PC-9 (cell line): ENCODE data around the gene ASB1. TPM values are rescaled to one million over a fixed set of nuclear protein-coding genes. Genes with fewer than 3 reads are reported as not detected.

ENCODE experiments used
- BruUV-seq: library from RNA; stranded (reverse); fragments of 400-500 nt; replicated peaks from 2 replicates; lab custom pipeline; 2021; lab: Mats Ljungman, UMichigan
- CTCF ChIA-PET: fragments of 300-600 bp; sonication (Branson Sonifier 250); formaldehyde crosslinking; loops from one replicate; lab custom pipeline; 2022; ENCODE audit warnings: antibody characterized with exemption; lab: Charles Lee
- POLR2A ChIA-PET: fragments of 300-600 bp; sonication (Branson Sonifier 250); formaldehyde crosslinking; loops from one replicate; lab custom pipeline; 2022; ENCODE audit warnings: antibody characterized with exemption; ENCODE audit not compliant: unreplicated experiment; lab: Charles Lee
- DNase-seq, 2 experiments: peaks; one replicate each; pipeline versions ENCODE4 v3.0.0 to v3.0.0-alpha.2; 2015 to 2022; ENCODE audit warnings: mixed read lengths in 1 of 2
- H2AFZ ChIP-seq: fragments of 200-600 bp; sonication (generic); 2 replicates; pipeline ENCODE4 v1.8.1; 2017; ENCODE audit warnings: antibody characterized with exemption
- H3F3A ChIP-seq: fragments of 200-600 bp; sonication (generic); 2 replicates; pipeline ENCODE4 v1.8.1; 2017; ENCODE audit warnings: antibody characterized with exemption, mild to moderate bottlenecking, low read depth; ENCODE audit not compliant: insufficient read depth
- H3K27ac ChIP-seq: fragments of 200-600 bp; sonication (generic); 2 replicates; pipeline ENCODE4 v1.6.1; 2016; ENCODE audit warnings: mixed run types
- H3K27me3 ChIP-seq: fragments of 200-600 bp; sonication (generic); 2 replicates; pipeline ENCODE4 v1.6.1; 2016; ENCODE audit warnings: low read depth, mixed run types; ENCODE audit not compliant: insufficient read depth
- H3K36me3 ChIP-seq: fragments of 200-600 bp; sonication (generic); 2 replicates; pipeline ENCODE4 v1.6.1; 2016; ENCODE audit warnings: low read depth, mixed run types
- H3K4me1 ChIP-seq: fragments of 200-600 bp; sonication (generic); replicated peaks from 2 replicates; pipeline ENCODE4 v1.6.1; 2016; ENCODE audit warnings: mixed run types; ENCODE audit not compliant: insufficient read depth
- H3K4me2 ChIP-seq: fragments of 200-600 bp; sonication (generic); 2 replicates; pipeline ENCODE4 v1.6.1; 2017; ENCODE audit warnings: mixed run types
- H3K4me3 ChIP-seq: fragments of 200-600 bp; sonication (generic); 2 replicates; pipeline ENCODE4 v1.6.1; 2016; ENCODE audit warnings: mixed run types
- H3K79me2 ChIP-seq: fragments of 200-600 bp; sonication (generic); 2 replicates; pipeline ENCODE4 v1.6.1; 2017; ENCODE audit warnings: low read depth, mixed run types
- H3K9me2 ChIP-seq: fragments of 200-600 bp; sonication (generic); 2 replicates; pipeline ENCODE4 v1.8.1; 2017; ENCODE audit warnings: mild to moderate bottlenecking; ENCODE audit not compliant: insufficient read depth
- H3K9me3 ChIP-seq: fragments of 200-600 bp; sonication (generic); 2 replicates; pipeline ENCODE4 v1.8.1; 2016; ENCODE audit warnings: low read depth; ENCODE audit not compliant: insufficient read depth
- H4K20me1 ChIP-seq: fragments of 200-600 bp; sonication (generic); 2 replicates; pipeline ENCODE4 v1.8.1; 2017; ENCODE audit not compliant: insufficient read depth
- CTCF ChIP-seq: fragments of 200-600 bp; sonication (generic); conservative IDR thresholded peaks from 2 replicates; pipeline ENCODE4 v1.6.1; 2017; ENCODE audit warnings: mixed run types, antibody characterized with exemption, mild to moderate bottlenecking, moderate library complexity
- EZH2 ChIP-seq: fragments of 200-600 bp; sonication (generic); IDR thresholded peaks from 2 replicates; pipeline ENCODE4 v1.8.0; 2017; ENCODE audit warnings: antibody characterized with exemption, low read depth
- intact Hi-C: fragments of 100-400 bp; cut with micrococcal nuclease; formaldehyde crosslinking; loops from one replicate; pipeline ENCODE4 v1.10.0; 2022; ENCODE audit not compliant: unreplicated experiment
- total RNA-seq: library from RNA; stranded (reverse); gene quantifications from 2 replicates; pipeline ENCODE4 v1.2.3, GENCODE V29; 2021

The ASB1 gene
- total RNA-seq, 1 experiment from 2014 or later: 56.7 TPM

GRCh38 chr2:238413368-238413767 lies 13.4 kb upstream of the ASB1 start:
- no peaks in the 10 kb centered on the region for H3K79me2 ChIP-seq
- H3K9me3 ChIP-seq: no peaks in the 10 kb centered on the region
- intact Hi-C loops: no loop called here
- H3K4me1 ChIP-seq: no peaks in the 10 kb centered on the region
- ChIA-PET CTCF (interaction anchor here (0.7 kb wide), 1 partner anchor 103 kb away, joined by 3 read pairs; no protein-coding TSS in a partner anchor), POLR2A (no interaction called here)
- H4K20me1 ChIP-seq: no peaks in the 10 kb centered on the region
- no peaks in the 10 kb centered on the region for H3K36me3 ChIP-seq
- H3K9me2 ChIP-seq: no peaks in the 10 kb centered on the region
- no peak overlapping the region for H2AFZ ChIP-seq
- no peaks in the 10 kb centered on the region for H3K27me3 ChIP-seq
- no peak for DNase-seq
- H3K4me3 ChIP-seq: no peak overlapping the region
- TF ChIP-seq EZH2: no peak
- no peak for TF ChIP-seq CTCF
- H3K27ac ChIP-seq: no peak overlapping the region
- H3F3A ChIP-seq: no peaks in the 10 kb centered on the region; the same call in 1 of the 2 replicates
- no TSS peak for BruUV-seq
- no peak overlapping the region for H3K4me2 ChIP-seq

GRCh38 chr2:238415036-238415764 lies 11.5 kb upstream of the ASB1 start:
- no peak for TF ChIP-seq CTCF
- TF ChIP-seq EZH2: no peak
- no peak overlapping the region for H3K4me3 ChIP-seq
- DNase-seq: no peak
- H3K4me1 ChIP-seq: no peaks in the 10 kb centered on the region
- H3K79me2 ChIP-seq: no peaks in the 10 kb centered on the region
- H3K27ac ChIP-seq: no peak overlapping the region
- ChIA-PET CTCF (no interaction called here), POLR2A (no interaction called here)
- H3K9me3 ChIP-seq: no peaks in the 10 kb centered on the region
- intact Hi-C loops: no loop called here
- H3K4me2 ChIP-seq: no peak overlapping the region
- no peaks in the 10 kb centered on the region for H3K27me3 ChIP-seq
- H3F3A ChIP-seq: no peaks in the 10 kb centered on the region; the same call in 1 of the 2 replicates
- H3K36me3 ChIP-seq: no peaks in the 10 kb centered on the region
- no peaks in the 10 kb centered on the region for H3K9me2 ChIP-seq
- H4K20me1 ChIP-seq: no peaks in the 10 kb centered on the region
- no peak overlapping the region for H2AFZ ChIP-seq
- no TSS peak for BruUV-seq

GRCh38 chr2:238415893-238416292 lies 10.8 kb upstream of the ASB1 start:
- CTCF ChIA-PET: interaction anchor here (0.6 kb wide), 1 partner anchor 377 kb away, joined by 4 read pairs; no protein-coding TSS in a partner anchor

More at GRCh38 chr2:238415893-238416292, 10.8 kb upstream of the ASB1 start:
- H3K4me1 ChIP-seq: no peaks in the 10 kb centered on the region
- H3K27me3 ChIP-seq: no peaks in the 10 kb centered on the region
- H3K79me2 ChIP-seq: no peaks in the 10 kb centered on the region
- no peak overlapping the region for H3K4me3 ChIP-seq
- POLR2A ChIA-PET: no interaction called here
- H2AFZ ChIP-seq: no peak overlapping the region
- no peak for DNase-seq
- H3K36me3 ChIP-seq: no peaks in the 10 kb centered on the region
- no peaks in the 10 kb centered on the region; the same call in 1 of the 2 replicates for H3F3A ChIP-seq
- no peaks in the 10 kb centered on the region for H3K9me3 ChIP-seq
- no peak for TF ChIP-seq EZH2
- no peak for TF ChIP-seq CTCF
- BruUV-seq: no TSS peak
- H3K27ac ChIP-seq: no peak overlapping the region
- intact Hi-C loops: no loop called here
- no peaks in the 10 kb centered on the region for H3K9me2 ChIP-seq
- H3K4me2 ChIP-seq: no peak overlapping the region
- no peaks in the 10 kb centered on the region for H4K20me1 ChIP-seq
